ENCODE results near the gene TTLL10.

The TTLL10 gene

GRCh38 chr1:1237874-1238701 lies 64.4 kb downstream of the TTLL10 start:
- DNase-seq: no peak

GRCh38 chr1:1238702-1239178 lies 65.1 kb downstream of the TTLL10 start:
- no peak for DNase-seq

DNA sequence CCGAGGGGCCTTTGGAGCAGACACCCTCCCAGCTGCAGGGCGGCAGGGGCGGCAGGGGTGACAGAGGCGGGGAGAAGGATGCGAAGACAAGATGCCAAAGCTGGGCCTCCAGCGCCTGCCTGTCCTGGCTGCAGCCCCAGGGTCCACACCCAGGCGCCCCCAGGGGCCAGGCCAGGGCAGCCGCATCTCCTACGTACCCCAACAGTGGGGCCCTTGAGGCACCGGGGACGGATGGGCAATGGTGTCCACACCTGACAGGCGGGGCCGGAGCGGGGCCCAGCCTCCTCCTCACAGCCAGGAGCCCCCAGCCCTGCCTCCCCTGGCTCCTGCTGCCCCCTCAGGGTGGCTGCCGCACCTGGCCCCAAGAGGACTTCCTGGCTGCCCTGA lies 65.5 kb downstream of the TTLL10 start:
- DNase-seq: no peak

- DNase-seq: no peak
Measured at GRCh38 chr1:1239614-1240347, 66.1 kb downstream of the TTLL10 start.

DNA sequence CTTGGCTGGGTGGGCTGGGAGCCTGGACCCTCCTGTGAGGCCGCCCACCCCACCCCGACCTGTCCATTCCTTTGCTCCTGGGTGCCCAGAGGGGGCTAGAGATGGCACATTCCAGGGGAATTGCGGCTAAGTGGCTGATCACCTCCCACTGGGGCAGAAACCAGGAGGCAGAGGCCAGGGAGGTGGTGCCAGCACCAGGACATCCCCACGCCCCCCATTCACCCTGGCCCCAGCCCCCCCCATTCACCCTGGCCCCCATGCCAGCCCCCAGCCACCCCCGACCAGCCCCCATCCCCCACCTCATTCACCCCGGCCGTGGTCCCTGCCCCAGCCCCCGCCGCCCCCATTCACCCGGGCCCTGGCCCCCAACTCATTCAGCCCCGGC lies 66.7 kb downstream of the TTLL10 start:
- DNase-seq: no peak

- no peak for DNase-seq
Measured at GRCh38 chr1:1240822-1241587, 67.3 kb downstream of the TTLL10 start.

- no peak for DNase-seq
Measured at GRCh38 chr1:1241588-1242219, 68.0 kb downstream of the TTLL10 start.

DNA sequence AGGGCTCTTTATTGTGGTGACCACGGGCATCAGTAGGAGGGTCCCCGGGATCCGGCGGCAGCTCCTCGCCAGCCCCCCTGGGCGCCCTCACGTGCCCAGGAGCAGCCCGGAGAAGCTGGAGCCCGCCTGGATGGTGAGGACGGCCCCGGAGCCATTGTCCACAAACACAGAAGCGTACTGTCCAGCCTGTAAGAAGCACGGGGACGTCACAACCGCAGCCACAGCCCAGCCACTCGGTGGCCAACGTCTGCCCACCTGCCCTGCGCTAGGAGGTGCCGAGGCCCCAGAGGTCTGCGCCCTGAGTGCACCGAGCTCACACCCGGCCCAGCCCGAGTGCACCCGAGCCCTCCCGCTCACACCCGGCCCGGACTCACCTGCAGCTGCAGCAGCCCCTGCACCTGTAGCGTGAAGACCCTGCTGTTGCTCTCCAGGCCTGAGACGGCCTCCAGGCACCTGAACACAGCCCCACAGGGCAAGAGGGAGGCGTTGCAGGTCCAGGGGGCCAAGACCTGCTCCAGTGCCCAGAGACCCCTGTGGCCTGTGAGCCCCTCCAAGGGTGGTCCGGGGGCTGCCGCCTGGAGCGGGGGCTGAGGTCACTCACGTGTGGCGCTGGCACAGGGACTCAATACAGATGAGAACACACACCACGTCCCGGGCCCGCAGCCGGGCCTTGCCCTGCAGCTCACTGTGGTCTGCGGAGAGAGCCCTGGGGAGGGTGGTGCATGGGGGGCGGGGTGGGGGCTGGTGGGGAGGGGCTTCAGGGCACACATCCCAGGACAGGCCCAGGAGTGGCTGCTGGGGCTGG lies 69.0 kb downstream of the TTLL10 start:
- DNase-seq: no peak

- DNase-seq: no peak
Measured at GRCh38 chr1:1243266-1243660, 69.6 kb downstream of the TTLL10 start.

DNA sequence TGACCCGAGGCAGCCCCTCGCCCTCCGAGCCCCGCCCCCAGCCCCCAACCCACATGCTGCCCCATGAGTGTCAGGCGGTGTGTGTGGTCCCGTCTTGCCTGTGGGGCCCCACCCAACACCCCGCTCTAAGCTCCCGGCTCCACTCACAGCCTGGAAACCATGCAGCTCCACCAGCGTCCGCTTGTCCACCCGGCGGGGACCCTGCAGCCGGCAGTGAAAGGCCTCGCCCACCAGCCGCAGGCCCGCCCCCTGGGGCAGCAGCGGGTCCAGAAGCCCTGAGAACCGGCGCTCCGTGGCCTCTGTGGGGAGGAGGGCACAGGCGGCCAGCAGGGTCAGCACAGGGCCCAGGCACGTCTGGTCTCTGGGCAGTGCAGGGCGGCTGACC lies 70.1 kb downstream of the TTLL10 start:
- DNase-seq: no peak

GRCh38 chr1:1244192-1244811 lies 70.6 kb downstream of the TTLL10 start:
- DNase-seq: no peak

DNA sequence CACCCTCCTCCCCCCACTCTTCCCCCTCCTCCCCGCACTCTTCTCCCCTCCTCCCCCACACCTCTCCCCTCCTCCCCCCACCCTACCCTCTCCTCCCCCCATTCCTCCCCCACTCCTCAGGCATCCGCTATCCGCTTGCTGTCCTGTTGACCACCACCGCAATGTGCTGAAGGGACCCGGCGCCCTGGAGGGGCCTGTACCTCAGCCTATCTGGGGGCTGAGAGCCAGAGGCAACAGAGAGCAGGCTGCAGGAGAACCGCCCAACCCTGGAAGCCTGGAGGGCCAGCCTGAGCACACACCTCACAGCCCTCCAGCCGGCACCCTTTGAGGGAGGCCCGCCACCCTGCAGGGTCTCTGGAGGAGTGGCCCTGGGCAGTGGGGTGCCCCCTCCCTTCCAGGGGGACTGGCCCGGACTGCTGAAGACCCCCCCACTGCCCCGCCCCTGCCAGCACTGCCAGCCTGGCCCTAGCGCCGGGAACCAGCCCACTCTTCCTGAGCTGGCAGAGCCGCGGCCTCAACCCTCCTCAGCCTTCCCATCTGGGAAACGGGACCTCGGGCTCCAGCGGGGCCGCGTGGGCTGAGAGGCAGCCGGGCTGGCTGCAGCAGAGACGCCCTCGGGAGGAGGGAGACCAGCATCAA lies 71.6 kb downstream of the TTLL10 start:
- no peak for DNase-seq

- DNase-seq: no peak
Measured at GRCh38 chr1:1245817-1246576, 72.3 kb downstream of the TTLL10 start.

DNA sequence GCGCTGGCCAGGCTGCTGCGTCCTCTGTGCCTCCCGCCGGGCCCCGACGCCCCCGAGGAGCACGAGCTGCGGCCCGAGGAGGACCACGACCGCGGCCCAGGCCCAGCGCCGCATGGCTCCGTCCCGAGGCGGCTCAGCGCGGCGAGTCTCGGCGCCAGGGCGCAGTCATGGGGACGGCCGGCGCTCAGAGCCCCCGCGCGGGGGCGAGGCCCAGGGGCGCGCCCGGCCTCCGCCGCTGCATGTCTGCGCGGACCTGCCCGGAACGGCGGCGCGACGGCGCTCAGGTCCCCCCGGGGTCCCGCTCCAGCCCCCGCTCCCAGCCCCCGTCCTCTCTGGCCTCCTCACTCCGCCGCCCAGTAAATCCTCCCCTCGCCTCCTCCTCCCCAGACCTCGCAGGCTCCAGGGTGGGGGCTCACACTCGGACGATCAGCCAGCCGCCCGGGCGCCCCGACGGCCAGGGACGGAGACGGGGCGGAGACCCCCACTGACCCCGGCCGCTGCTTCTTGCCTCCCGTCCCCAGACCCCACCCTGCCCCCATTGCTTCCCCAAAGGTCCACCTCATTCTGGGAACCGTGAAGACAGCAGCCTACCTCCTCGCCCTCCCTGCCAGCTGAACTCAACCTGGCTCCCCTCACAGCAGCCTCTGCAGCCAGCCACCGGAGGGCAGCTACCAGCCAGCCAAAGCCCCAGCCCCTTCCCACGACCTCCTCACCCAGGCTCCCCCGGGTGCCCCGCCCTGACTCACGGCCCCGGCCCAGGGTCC lies 73.1 kb downstream of the TTLL10 start, which contains the start of gene C1QTNF12:
TSS of gene C1QTNF12 (minus strand) at position 146 of the 764 bp plus-strand sequence. CDS start at position 114, 32 bp downstream.
- no peak for DNase-seq

GRCh38 chr1:1247341-1247913 lies 73.7 kb downstream of the TTLL10 start:
- DNase-seq: no peak

Data from activated CD4-positive, alpha-beta T cell treated with anti-CD3 and anti-CD28 coated beads, Interleukin-2, amount 50 U/mL, for 48 hours (primary cell).